ENCODE results near the gene RPH3AL.

GRCh38 chr17:394718-395095, 42.1 kb upstream of the RPH3AL start:
- TF ChIP-seq CTCF (IDR thresholded peaks at IDR 0.05) (no peak), POLR2A (IDR thresholded peaks at IDR 0.05) (no peak)

Measured in right lobe of liver (tissue), 4 donors.